Measurements from ENCODE around the gene MYMK.

GRCh38 chr9:133493428-133493827 lies 31.3 kb downstream of the MYMK start:
- TF ChIP-seq CTCF (IDR thresholded peaks at IDR 0.05; ENCODE audit: poor library complexity) (no peak), EZH2phosphoT487 (IDR thresholded peaks at IDR 0.05; ENCODE audit: low read depth, severe bottlenecking, unreplicated experiment) (no peak)

All from hepatocyte (in vitro differentiated cells).